Measurements from ENCODE around the gene ABAT.

ABAT gene

DNA sequence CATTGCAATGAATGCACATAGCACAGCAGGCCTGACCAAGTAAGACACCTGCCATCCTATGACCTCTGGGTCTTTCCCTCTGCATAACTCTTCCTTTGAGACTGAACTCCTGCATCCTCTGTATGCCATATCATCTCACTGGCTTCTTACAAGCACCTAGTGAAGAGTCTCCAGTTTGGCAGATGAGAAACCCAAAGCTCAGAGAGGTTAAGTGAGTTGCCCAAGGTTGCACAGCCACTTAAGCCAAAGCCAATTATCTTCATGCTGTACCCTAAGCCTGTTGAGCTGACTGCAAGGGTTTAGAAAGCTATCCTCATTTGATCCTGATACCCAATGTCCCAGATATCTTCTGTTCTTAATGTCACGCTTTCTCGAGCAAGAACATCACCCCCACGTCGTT is 87.8 kb downstream of the ABAT start:
- H3K79me2 ChIP-seq (ENCODE audit: insufficient read depth, low read length): no peaks in the 10 kb centered on the region
- no peaks in the 10 kb centered on the region for H3K36me3 ChIP-seq (ENCODE audit: insufficient read depth, low read length)
- no peaks in the 10 kb centered on the region for H3F3A ChIP-seq (ENCODE audit: insufficient read depth, low read length)
- no peak overlapping the region for H2AFZ ChIP-seq (ENCODE audit: low read length)
- no peak overlapping the region for H3K4me3 ChIP-seq (ENCODE audit: low read depth, low read length, poor library complexity, severe bottlenecking)
- TF ChIP-seq, protein P1, sequence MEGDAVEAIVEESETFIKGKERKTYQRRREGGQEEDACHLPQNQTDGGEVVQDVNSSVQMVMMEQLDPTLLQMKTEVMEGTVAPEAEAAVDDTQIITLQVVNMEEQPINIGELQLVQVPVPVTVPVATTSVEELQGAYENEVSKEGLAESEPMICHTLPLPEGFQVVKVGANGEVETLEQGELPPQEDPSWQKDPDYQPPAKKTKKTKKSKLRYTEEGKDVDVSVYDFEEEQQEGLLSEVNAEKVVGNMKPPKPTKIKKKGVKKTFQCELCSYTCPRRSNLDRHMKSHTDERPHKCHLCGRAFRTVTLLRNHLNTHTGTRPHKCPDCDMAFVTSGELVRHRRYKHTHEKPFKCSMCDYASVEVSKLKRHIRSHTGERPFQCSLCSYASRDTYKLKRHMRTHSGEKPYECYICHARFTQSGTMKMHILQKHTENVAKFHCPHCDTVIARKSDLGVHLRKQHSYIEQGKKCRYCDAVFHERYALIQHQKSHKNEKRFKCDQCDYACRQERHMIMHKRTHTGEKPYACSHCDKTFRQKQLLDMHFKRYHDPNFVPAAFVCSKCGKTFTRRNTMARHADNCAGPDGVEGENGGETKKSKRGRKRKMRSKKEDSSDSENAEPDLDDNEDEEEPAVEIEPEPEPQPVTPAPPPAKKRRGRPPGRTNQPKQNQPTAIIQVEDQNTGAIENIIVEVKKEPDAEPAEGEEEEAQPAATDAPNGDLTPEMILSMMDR (IDR thresholded peaks at IDR 0.05; ENCODE audit: low read length): no peak
- no peak for TF ChIP-seq EZH2 (IDR thresholded peaks at IDR 0.05; ENCODE audit: borderline replicate concordance, low read length)
- no peaks in the 10 kb centered on the region for H3K9me3 ChIP-seq (ENCODE audit: low read length)
- H3K27me3 ChIP-seq (ENCODE audit: insufficient read depth, low read length): no peaks in the 10 kb centered on the region
- no peak overlapping the region for H3K4me2 ChIP-seq (ENCODE audit: low read length)
- no peak overlapping the region for H3K27ac ChIP-seq (ENCODE audit: low read depth, low read length, poor library complexity, severe bottlenecking)
- H4K20me1 ChIP-seq (ENCODE audit: insufficient read depth, low read length): no peaks in the 10 kb centered on the region
- no peaks in the 10 kb centered on the region for H3K4me1 ChIP-seq (ENCODE audit: insufficient read depth, low read length, severe bottlenecking)
- no peak overlapping the region for H3K9ac ChIP-seq (ENCODE audit: low read length)
- H3K9me2 ChIP-seq (ENCODE audit: low read depth, low read length): no peaks in the 10 kb centered on the region

- Histone ChIP-seq H3K27me3 (ENCODE audit: insufficient read depth, low read length) (no peaks in the 10 kb centered on the region), H4K20me1 (ENCODE audit: insufficient read depth, low read length) (no peaks in the 10 kb centered on the region), H3K27ac (ENCODE audit: low read depth, low read length, poor library complexity, severe bottlenecking) (no peak overlapping the region), H3K4me3 (ENCODE audit: low read depth, low read length, poor library complexity, severe bottlenecking) (no peak overlapping the region), H3F3A (ENCODE audit: insufficient read depth, low read length) (no peaks in the 10 kb centered on the region), H3K79me2 (ENCODE audit: insufficient read depth, low read length) (no peaks in the 10 kb centered on the region), H3K4me2 (ENCODE audit: low read length) (no peak overlapping the region), H3K9me2 (ENCODE audit: low read depth, low read length) (no peaks in the 10 kb centered on the region), H2AFZ (ENCODE audit: low read length) (no peak overlapping the region), H3K9ac (ENCODE audit: low read length) (no peak overlapping the region), H3K36me3 (ENCODE audit: insufficient read depth, low read length) (no peaks in the 10 kb centered on the region), H3K9me3 (ENCODE audit: low read length) (no peaks in the 10 kb centered on the region), H3K4me1 (ENCODE audit: insufficient read depth, low read length, severe bottlenecking) (no peaks in the 10 kb centered on the region)
- TF ChIP-seq EZH2 (IDR thresholded peaks at IDR 0.05; ENCODE audit: borderline replicate concordance, low read length): no peak
- TF ChIP-seq, protein P1 (IDR thresholded peaks at IDR 0.05; ENCODE audit: low read length): no peak
Measured at GRCh38 chr16:8763083-8763482, 88.7 kb downstream of the ABAT start.

- Histone ChIP-seq H3K9ac (ENCODE audit: low read length) (no peak overlapping the region), H3K27ac (ENCODE audit: low read depth, low read length, poor library complexity, severe bottlenecking) (no peak overlapping the region), H3K9me3 (ENCODE audit: low read length) (no peaks in the 10 kb centered on the region), H3K9me2 (ENCODE audit: low read depth, low read length) (no peaks in the 10 kb centered on the region), H4K20me1 (ENCODE audit: insufficient read depth, low read length) (no peaks in the 10 kb centered on the region), H3K4me1 (ENCODE audit: insufficient read depth, low read length, severe bottlenecking) (no peaks in the 10 kb centered on the region), H3K4me3 (ENCODE audit: low read depth, low read length, poor library complexity, severe bottlenecking) (no peak overlapping the region), H3K79me2 (ENCODE audit: insufficient read depth, low read length) (no peaks in the 10 kb centered on the region), H3K4me2 (ENCODE audit: low read length) (no peak overlapping the region), H3F3A (ENCODE audit: insufficient read depth, low read length) (no peaks in the 10 kb centered on the region), H2AFZ (ENCODE audit: low read length) (no peak overlapping the region), H3K36me3 (ENCODE audit: insufficient read depth, low read length) (no peaks in the 10 kb centered on the region), H3K27me3 (ENCODE audit: insufficient read depth, low read length) (no peaks in the 10 kb centered on the region)
- TF ChIP-seq, protein P1 (IDR thresholded peaks at IDR 0.05; ENCODE audit: low read length): no peak
- no peak for TF ChIP-seq EZH2 (IDR thresholded peaks at IDR 0.05; ENCODE audit: borderline replicate concordance, low read length)
Measured at GRCh38 chr16:8763899-8764298, 89.5 kb downstream of the ABAT start.

All from OCI-LY1 (cell line).